B cell (primary cell): ENCODE results near the gene THSD7A.

Source experiments
- CTCF ChIP-seq: fragments of 200-600 bp; IDR thresholded peaks from one replicate; pipeline ENCODE4 v1.8.0; 2022; ENCODE audit warnings: antibody characterized with exemption, mild to moderate bottlenecking
- EZH2 ChIP-seq: IDR thresholded peaks from 2 replicates; pipeline ENCODE4 v1.6.1; 2012; ENCODE audit warnings: borderline replicate concordance, low read depth, mild to moderate bottlenecking, moderate library complexity, low read length; ENCODE audit not compliant: insufficient read depth, poor library complexity, severe bottlenecking

GRCh38 chr7:11551470-11551869, 280.5 kb downstream of the THSD7A start:
- no peak for TF ChIP-seq EZH2
- no peak for TF ChIP-seq CTCF
